ENCODE measurements around the gene SPOCK3. TPM values are rescaled to one million over a fixed set of nuclear protein-coding genes. Genes with fewer than 3 reads are reported as not detected.

The SPOCK3 gene
- polyA plus RNA-seq, 4 donors: 3.5 to 8.6 TPM; not detected in 2

- H3K36me3 ChIP-seq (ENCODE audit: control insufficient read depth in 3 of 3, insufficient read depth in 2 of 3, low read depth in 1 of 3, low read length in 3 of 3): no peaks in the 10 kb centered on the region
- FAIRE-seq (no peak), DNase-seq (peak; percentile 51 to 69)
- no peaks in the 10 kb centered on the region for H3K27me3 ChIP-seq (ENCODE audit: control insufficient read depth in 3 of 3, insufficient read depth in 3 of 3, low read length in 3 of 3)
- no peak overlapping the region for H3K27ac ChIP-seq (ENCODE audit: low read depth in 1 of 3, low read length in 2 of 3)
- H3K4me3 ChIP-seq (ENCODE audit: low read depth in 1 of 3, low read length in 3 of 3): no peak overlapping the region
- no peaks in the 10 kb centered on the region for H3K4me1 ChIP-seq (ENCODE audit: control insufficient read depth in 3 of 3, insufficient read depth in 2 of 3, low read depth in 1 of 3, low read length in 2 of 3)
- H3K9me3 ChIP-seq (ENCODE audit: control insufficient read depth in 2 of 2, insufficient read depth in 1 of 2, low read depth in 1 of 2, low read length in 1 of 2): no peaks in the 10 kb centered on the region
- 13 to 21% (median 19%) methylated on average over 11 of the region's 11 CpGs for WGBS, 3 donors
These were observed 212.6 kb downstream of the SPOCK3 start for GRCh38 chr4:167021545-167022155.

DNA sequence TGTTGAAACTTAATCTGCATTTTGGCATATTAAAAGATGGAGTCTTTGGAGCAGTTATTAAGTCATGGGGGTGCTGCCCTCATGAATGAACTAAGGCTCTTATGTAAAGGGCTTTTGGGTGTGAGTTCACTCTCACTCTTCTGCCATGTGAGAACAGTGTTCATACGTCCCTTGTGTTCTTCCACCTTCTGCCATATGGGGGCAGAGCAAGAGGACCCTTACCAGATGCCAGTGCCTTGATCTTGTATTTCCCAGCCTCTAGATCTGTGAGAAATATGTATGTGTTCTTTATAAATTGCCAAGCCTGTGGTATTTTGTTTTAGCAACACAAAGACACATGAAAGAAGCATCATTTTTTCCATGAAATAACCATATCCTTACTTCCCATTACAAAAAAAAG, 213.9 kb downstream of the SPOCK3 start:
- H3K9me3 ChIP-seq (ENCODE audit: control insufficient read depth in 2 of 2, insufficient read depth in 1 of 2, low read depth in 1 of 2, low read length in 1 of 2): no peaks in the 10 kb centered on the region

DNA sequence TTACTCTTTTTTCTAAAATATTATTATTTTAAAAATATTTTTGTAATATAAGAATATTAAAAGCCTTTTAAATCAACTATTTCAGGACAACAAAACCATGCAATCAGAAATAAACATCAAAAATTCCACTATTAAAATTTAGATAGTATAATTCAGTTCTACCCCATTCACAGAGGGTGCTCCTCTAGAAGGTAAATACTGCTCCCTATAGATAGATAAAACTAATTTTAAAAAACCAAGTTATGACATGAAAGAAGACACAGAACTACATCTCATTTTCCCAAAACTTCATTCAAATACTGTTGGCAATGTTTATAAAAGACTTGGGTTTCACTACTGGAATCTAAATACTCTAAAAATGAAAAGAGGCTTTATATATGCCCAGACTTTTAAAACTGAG, 219.3 kb downstream of the SPOCK3 start:
- Histone ChIP-seq H3K4me3 (ENCODE audit: low read depth in 1 of 3, low read length in 3 of 3) (no peak overlapping the region), H3K36me3 (ENCODE audit: control insufficient read depth in 3 of 3, insufficient read depth in 2 of 3, low read depth in 1 of 3, low read length in 3 of 3) (no peaks in the 10 kb centered on the region), H3K27ac (ENCODE audit: low read depth in 1 of 3, low read length in 2 of 3) (no peak overlapping the region), H3K27me3 (ENCODE audit: control insufficient read depth in 3 of 3, insufficient read depth in 3 of 3, low read length in 3 of 3) (no peaks in the 10 kb centered on the region), H3K9me3 (ENCODE audit: control insufficient read depth in 2 of 2, insufficient read depth in 1 of 2, low read depth in 1 of 2, low read length in 1 of 2) (no peaks in the 10 kb centered on the region), H3K4me1 (ENCODE audit: control insufficient read depth in 3 of 3, insufficient read depth in 2 of 3, low read depth in 1 of 3, low read length in 2 of 3) (no peaks in the 10 kb centered on the region)
- DNase-seq (no peak), FAIRE-seq (no peak)

More for the DNA sequence above, 213.9 kb downstream of the SPOCK3 start:
- Histone ChIP-seq H3K36me3 (ENCODE audit: control insufficient read depth in 3 of 3, insufficient read depth in 2 of 3, low read depth in 1 of 3, low read length in 3 of 3) (no peaks in the 10 kb centered on the region), H3K4me3 (ENCODE audit: low read depth in 1 of 3, low read length in 3 of 3) (no peak overlapping the region), H3K27me3 (ENCODE audit: control insufficient read depth in 3 of 3, insufficient read depth in 3 of 3, low read length in 3 of 3) (no peaks in the 10 kb centered on the region), H3K27ac (ENCODE audit: low read depth in 1 of 3, low read length in 2 of 3) (no peak overlapping the region), H3K4me1 (ENCODE audit: control insufficient read depth in 3 of 3, insufficient read depth in 2 of 3, low read depth in 1 of 3, low read length in 2 of 3) (no peaks in the 10 kb centered on the region)
- no peak for FAIRE-seq
- DNase-seq: no peak
- 7 to 37% (median 11%) methylated on average over 1 of the region's 1 CpG for WGBS, 3 donors

DNA sequence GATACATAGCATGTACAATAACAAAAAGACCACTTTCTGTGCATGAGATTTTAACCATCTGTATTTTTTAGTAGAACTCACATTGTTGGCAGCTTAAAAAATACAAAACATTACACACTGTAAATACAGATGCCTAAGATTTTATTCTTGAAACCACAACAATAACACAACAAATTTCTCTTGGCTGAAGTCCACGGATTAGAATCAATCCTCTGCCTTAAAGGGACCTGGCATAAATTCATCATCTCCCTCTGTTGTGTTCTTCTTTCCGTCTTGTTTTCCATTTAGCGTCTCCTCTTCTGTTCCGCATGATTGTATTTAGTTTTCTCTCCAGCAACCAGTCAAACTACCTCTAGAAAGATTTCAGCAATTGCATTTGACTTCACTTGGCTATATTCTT, 231.0 kb downstream of the SPOCK3 start:
- DNase-seq: no peak
- 60 to 75% (median 69%) methylated on average over 4 of the region's 4 CpGs for WGBS, 3 donors
- Histone ChIP-seq H3K9me3 (ENCODE audit: control insufficient read depth in 2 of 2, insufficient read depth in 1 of 2, low read depth in 1 of 2, low read length in 1 of 2) (no peaks in the 10 kb centered on the region), H3K27ac (ENCODE audit: low read depth in 1 of 3, low read length in 2 of 3) (no peak overlapping the region), H3K4me1 (ENCODE audit: control insufficient read depth in 3 of 3, insufficient read depth in 2 of 3, low read depth in 1 of 3, low read length in 2 of 3) (no peaks in the 10 kb centered on the region), H3K4me3 (ENCODE audit: low read depth in 1 of 3, low read length in 3 of 3) (no peak overlapping the region), H3K27me3 (ENCODE audit: control insufficient read depth in 3 of 3, insufficient read depth in 3 of 3, low read length in 3 of 3) (no peaks in the 10 kb centered on the region), H3K36me3 (ENCODE audit: control insufficient read depth in 3 of 3, insufficient read depth in 2 of 3, low read depth in 1 of 3, low read length in 3 of 3) (no peaks in the 10 kb centered on the region)
- no peak for FAIRE-seq

GRCh38 chr4:167000141-167000852, 234.0 kb downstream of the SPOCK3 start:
- H3K27ac ChIP-seq (ENCODE audit: low read depth in 1 of 3, low read length in 2 of 3): no peak overlapping the region
- DNase-seq: no peak
- H3K9me3 ChIP-seq (ENCODE audit: control insufficient read depth in 2 of 2, insufficient read depth in 1 of 2, low read depth in 1 of 2, low read length in 1 of 2): no peaks in the 10 kb centered on the region
- no peak overlapping the region for H3K4me3 ChIP-seq (ENCODE audit: low read depth in 1 of 3, low read length in 3 of 3)
- H3K4me1 ChIP-seq (ENCODE audit: control insufficient read depth in 3 of 3, insufficient read depth in 2 of 3, low read depth in 1 of 3, low read length in 2 of 3): no peaks in the 10 kb centered on the region
- no peaks in the 10 kb centered on the region for H3K36me3 ChIP-seq (ENCODE audit: control insufficient read depth in 3 of 3, insufficient read depth in 2 of 3, low read depth in 1 of 3, low read length in 3 of 3)
- FAIRE-seq: no peak
- H3K27me3 ChIP-seq (ENCODE audit: control insufficient read depth in 3 of 3, insufficient read depth in 3 of 3, low read length in 3 of 3): no peaks in the 10 kb centered on the region
- WGBS, 3 donors: 15 to 53% (median 23%) methylated on average over 4 of the region's 4 CpGs

DNA sequence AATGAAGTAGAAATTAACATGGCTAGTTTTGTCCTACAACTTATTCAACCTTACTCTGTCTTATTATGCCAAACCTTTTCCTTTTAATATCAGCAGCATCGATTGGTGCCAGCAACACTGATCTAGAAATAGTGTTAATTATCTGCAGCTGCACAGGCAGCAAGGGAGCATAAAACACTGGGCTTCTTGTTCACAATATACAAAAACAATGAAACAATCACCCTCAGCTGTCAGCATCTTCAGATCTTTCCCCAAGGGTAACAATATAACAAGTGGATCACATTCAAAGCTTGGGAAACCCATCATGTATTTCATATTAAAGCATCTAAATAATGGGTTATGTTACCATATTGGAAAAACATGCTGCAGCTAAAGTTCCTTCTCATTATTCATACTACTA, 238.1 kb downstream of the SPOCK3 start:
- no peaks in the 10 kb centered on the region for H3K27me3 ChIP-seq (ENCODE audit: control insufficient read depth in 3 of 3, insufficient read depth in 3 of 3, low read length in 3 of 3)
- no peaks in the 10 kb centered on the region for H3K9me3 ChIP-seq (ENCODE audit: control insufficient read depth in 2 of 2, insufficient read depth in 1 of 2, low read depth in 1 of 2, low read length in 1 of 2)
- no peak overlapping the region for H3K27ac ChIP-seq (ENCODE audit: low read depth in 1 of 3, low read length in 2 of 3)
- DNase-seq: no peak
- no peak overlapping the region for H3K4me3 ChIP-seq (ENCODE audit: low read depth in 1 of 3, low read length in 3 of 3)
- FAIRE-seq: no peak
- 62 to 80% (median 70%) methylated on average over 1 of the region's 1 CpG for WGBS, 3 donors
- no peaks in the 10 kb centered on the region for H3K4me1 ChIP-seq (ENCODE audit: control insufficient read depth in 3 of 3, insufficient read depth in 2 of 3, low read depth in 1 of 3, low read length in 2 of 3)
- H3K36me3 ChIP-seq (ENCODE audit: control insufficient read depth in 3 of 3, insufficient read depth in 2 of 3, low read depth in 1 of 3, low read length in 3 of 3): no peaks in the 10 kb centered on the region

DNA sequence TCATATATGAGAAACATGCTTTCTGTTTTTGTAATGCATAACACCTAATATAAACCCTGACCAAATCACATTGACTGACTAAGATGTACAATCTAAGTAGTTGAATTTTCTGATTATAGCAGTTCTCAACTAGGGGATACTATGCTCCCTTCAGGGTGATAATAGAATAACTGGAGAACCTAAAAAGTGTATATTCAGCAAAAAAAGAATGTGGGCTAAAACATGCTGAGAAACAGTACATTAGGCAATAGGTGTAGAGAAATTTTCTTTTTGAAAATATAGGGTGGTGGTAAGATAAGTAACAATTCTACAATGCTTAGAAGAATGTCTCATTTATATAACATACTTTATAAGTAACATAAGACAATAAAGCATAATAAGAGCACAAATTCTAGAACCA, 239.6 kb downstream of the SPOCK3 start:
- Histone ChIP-seq H3K27ac (ENCODE audit: low read depth in 1 of 3, low read length in 2 of 3) (no peak overlapping the region), H3K27me3 (ENCODE audit: control insufficient read depth in 3 of 3, insufficient read depth in 3 of 3, low read length in 3 of 3) (no peaks in the 10 kb centered on the region), H3K9me3 (ENCODE audit: control insufficient read depth in 2 of 2, insufficient read depth in 1 of 2, low read depth in 1 of 2, low read length in 1 of 2) (no peaks in the 10 kb centered on the region), H3K36me3 (ENCODE audit: control insufficient read depth in 3 of 3, insufficient read depth in 2 of 3, low read depth in 1 of 3, low read length in 3 of 3) (no peaks in the 10 kb centered on the region), H3K4me1 (ENCODE audit: control insufficient read depth in 3 of 3, insufficient read depth in 2 of 3, low read depth in 1 of 3, low read length in 2 of 3) (no peaks in the 10 kb centered on the region), H3K4me3 (ENCODE audit: low read depth in 1 of 3, low read length in 3 of 3) (no peak overlapping the region)
- DNase-seq: no peak
- no peak for FAIRE-seq

DNA sequence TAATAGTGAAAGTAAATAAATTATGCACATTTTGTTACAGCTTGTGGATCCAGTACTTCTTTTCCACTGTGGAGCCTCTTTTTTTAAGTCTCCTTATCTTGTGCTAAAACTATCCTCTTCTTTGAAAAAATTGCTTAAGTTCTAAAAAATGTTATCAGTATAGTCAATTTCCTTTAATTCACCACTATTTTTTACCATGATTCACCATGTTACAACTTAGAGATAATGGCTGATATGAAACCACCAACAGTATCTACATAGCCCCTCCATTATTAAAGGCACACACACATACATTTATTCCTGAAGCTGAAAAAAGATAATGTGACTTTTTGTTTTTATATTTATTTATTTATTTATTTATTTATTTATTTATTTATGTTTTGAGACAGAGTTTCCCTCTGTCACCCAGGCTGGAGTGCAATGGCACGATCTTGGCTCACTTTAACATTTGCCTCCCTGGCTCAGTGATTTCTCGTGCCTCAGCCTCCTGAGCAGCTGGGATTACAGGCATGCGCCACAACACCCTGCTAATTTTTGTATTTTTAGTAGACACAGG, 243.2 kb downstream of the SPOCK3 start:
- H3K27me3 ChIP-seq (ENCODE audit: control insufficient read depth in 3 of 3, insufficient read depth in 3 of 3, low read length in 3 of 3): no peaks in the 10 kb centered on the region
- FAIRE-seq: no peak

More for the DNA sequence above, 243.2 kb downstream of the SPOCK3 start:
- no peak for DNase-seq
- 86 to 91% (median 89%) methylated on average over 3 of the region's 3 CpGs for WGBS, 3 donors
- Histone ChIP-seq H3K4me3 (ENCODE audit: low read depth in 1 of 3, low read length in 3 of 3) (no peak overlapping the region), H3K9me3 (ENCODE audit: control insufficient read depth in 2 of 2, insufficient read depth in 1 of 2, low read depth in 1 of 2, low read length in 1 of 2) (no peaks in the 10 kb centered on the region), H3K27ac (ENCODE audit: low read depth in 1 of 3, low read length in 2 of 3) (no peak overlapping the region), H3K4me1 (ENCODE audit: control insufficient read depth in 3 of 3, insufficient read depth in 2 of 3, low read depth in 1 of 3, low read length in 2 of 3) (no peaks in the 10 kb centered on the region), H3K36me3 (ENCODE audit: control insufficient read depth in 3 of 3, insufficient read depth in 2 of 3, low read depth in 1 of 3, low read length in 3 of 3) (no peaks in the 10 kb centered on the region)

Measured in small intestine (tissue), 7 donors.